Choroid plexus epithelial cell (primary cell): ENCODE measurements around the gene FBLIM1.

Source experiments
- DNase-seq: peaks from one replicate; pipeline ENCODE4 v3.0.0-alpha.2; 2010; ENCODE audit warnings: low read depth
- H3K4me3 ChIP-seq: 2 replicates; pipeline ENCODE4 v1.5.1; 2011; ENCODE audit warnings: low read depth, mild to moderate bottlenecking, control low read depth, low read length, moderate library complexity
- CTCF ChIP-seq: conservative IDR thresholded peaks from 2 replicates; pipeline ENCODE4 v1.5.1; 2011; ENCODE audit warnings: low read depth, mild to moderate bottlenecking, control low read depth, inconsistent platforms, low read length, moderate library complexity

The FBLIM1 gene

DNA sequence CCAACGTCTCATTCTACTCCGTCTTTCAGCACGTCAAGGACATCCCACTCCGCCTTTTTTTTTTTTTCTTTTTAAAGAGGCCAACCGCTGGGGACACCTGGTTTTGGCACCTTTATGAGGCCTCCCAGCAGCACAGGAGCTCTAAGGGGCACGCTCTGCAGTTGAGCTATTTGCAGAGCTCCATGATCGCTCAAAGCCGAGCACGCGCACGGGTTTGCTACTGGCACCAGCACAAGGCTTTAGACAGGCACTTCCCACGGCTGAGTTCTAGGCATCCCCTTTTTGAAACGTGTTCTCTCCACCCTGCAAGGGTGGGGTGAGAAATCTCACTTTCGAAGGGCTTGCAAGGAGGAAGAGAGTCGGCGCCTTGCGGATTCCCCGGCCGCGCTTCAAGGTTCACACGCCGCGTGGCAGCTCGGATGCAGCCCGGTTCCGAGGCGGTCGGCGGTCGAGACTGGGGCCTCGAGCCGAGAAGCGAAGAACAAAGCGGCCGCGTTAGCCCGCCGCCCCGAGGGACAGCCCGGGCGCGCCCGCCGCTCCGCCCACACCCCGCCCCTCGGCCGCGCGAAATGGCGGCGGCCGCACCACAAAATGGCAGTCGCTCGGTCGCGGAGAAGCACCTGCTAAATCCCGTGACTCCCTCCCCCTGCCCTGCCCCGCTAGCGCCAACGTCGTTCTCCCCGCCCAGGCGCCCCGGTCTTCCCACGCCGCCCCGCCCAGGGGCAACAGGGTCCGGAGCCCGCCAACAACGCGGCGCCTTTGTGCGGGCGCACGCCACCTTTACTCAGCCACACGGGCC, 76.0 kb downstream of the FBLIM1 start:
- no peak for TF ChIP-seq CTCF
- peak overlapping the region; percentile 77 for H3K4me3 ChIP-seq
- DNase-seq: peak; percentile 95

GRCh38 chr1:15835205-15835740, 76.7 kb downstream of the FBLIM1 start:
- H3K4me3 ChIP-seq: peak overlapping the region; percentile 77
- no peak for DNase-seq
- no peak for TF ChIP-seq CTCF

GRCh38 chr1:15835741-15836510, 77.3 kb downstream of the FBLIM1 start:
- peak; percentile 99 for DNase-seq
- TF ChIP-seq CTCF: no peak
- H3K4me3 ChIP-seq: peak overlapping the region; percentile 77
